Activated T-helper 1 cell treated with anti-CD3 and anti-CD28 coated beads, Interleukin-12 subunit alpha, Interleukin-12 subunit beta, Interleukin-2, Interleukin-4 antibody, amounts not matched to agents 30 ng/mL and 10 ng/mL and 1 ng/mL, durations not matched to agents 14 hours and 24 hours and 36 hours (primary cell): ENCODE data around the gene CHPT1. TPM values are rescaled to one million over a fixed set of nuclear protein-coding genes. Genes with fewer than 3 reads are reported as not detected.

ENCODE experiments used
- total RNA-seq: library from RNA; stranded (reverse); gene quantifications from 2 replicates; pipeline ENCODE4 v1.2.3, GENCODE V29; 2022

Gene CHPT1
- total RNA-seq, 1 donor from 2014 or later: 13.3 TPM

Other genes with a start within 250 kb of the CHPT1 start
- not detected in 2 replicates for gene SPIC, start 222.3 kb upstream of the CHPT1 start, total RNA-seq
- not detected in 2 replicates for gene MYBPC1, start 102.7 kb upstream of the CHPT1 start, total RNA-seq
- gene SYCP3, start 41.8 kb downstream of the CHPT1 start, total RNA-seq: 0.44 TPM in 2 replicates
- gene GNPTAB, start 133.3 kb downstream of the CHPT1 start, total RNA-seq: 53.2 and 55.0 TPM in 2 replicates
- gene DRAM1, start 179.9 kb downstream of the CHPT1 start, total RNA-seq: 3.2 and 4.1 TPM in 2 replicates